Liver (tissue), 9 donors: ENCODE results near the gene PTER. TPM values are rescaled to one million over a fixed set of nuclear protein-coding genes. Genes with fewer than 3 reads are reported as not detected.

Source experiments
- DNase-seq: peaks from one replicate; pipeline ENCODE4 v3.0.0-alpha.2; 2017; ENCODE audit warnings: low spot score
- H3K27ac ChIP-seq, 2 donors: one replicate each; pipeline ENCODE4 v1.7.0; 2013; ENCODE audit warnings: inconsistent platforms in 2 of 2, low read length in 2 of 2, control low read depth in 1 of 2, low read depth in 1 of 2, mild to moderate bottlenecking in 1 of 2
- H3K27me3 ChIP-seq, 4 donors: one replicate each; pipeline versions ENCODE4 v1.6.1 to v1.7.0; 2013; ENCODE audit warnings: low read length in 3 of 4, inconsistent platforms in 1 of 4, mild to moderate bottlenecking in 1 of 4, moderate library complexity in 1 of 4; ENCODE audit not compliant: control insufficient read depth in 4 of 4, insufficient read depth in 4 of 4
- H3K36me3 ChIP-seq, 4 donors: one replicate each; pipeline versions ENCODE4 v1.6.1 to v1.7.0; 2013; ENCODE audit warnings: low read length in 3 of 4, mild to moderate bottlenecking in 3 of 4, low read depth in 1 of 4, moderate library complexity in 1 of 4; ENCODE audit not compliant: control insufficient read depth in 4 of 4, insufficient read depth in 3 of 4
- H3K4me1 ChIP-seq, 4 donors: one replicate each; pipeline versions ENCODE4 v1.6.1 to v1.7.0; 2013; ENCODE audit warnings: low read length in 3 of 4, mild to moderate bottlenecking in 3 of 4, moderate library complexity in 1 of 4; ENCODE audit not compliant: control insufficient read depth in 4 of 4, insufficient read depth in 4 of 4
- H3K4me3 ChIP-seq, 3 donors: one replicate each; pipeline versions ENCODE4 v1.6.1 to v1.7.0; 2013; ENCODE audit warnings: low read length in 3 of 3, control low read depth in 1 of 3, low read depth in 1 of 3, mild to moderate bottlenecking in 1 of 3
- H3K9ac ChIP-seq, 2 donors: one replicate each; pipeline ENCODE4 v1.7.0; 2013; ENCODE audit warnings: low read length in 2 of 2, mild to moderate bottlenecking in 2 of 2, moderate library complexity in 2 of 2, control low read depth in 1 of 2, low read depth in 1 of 2
- H3K9me3 ChIP-seq, 4 donors: one replicate each; pipeline versions ENCODE4 v1.6.1 to v1.7.0; 2013; ENCODE audit warnings: low read length in 3 of 4; ENCODE audit not compliant: control insufficient read depth in 4 of 4
- ATF3 ChIP-seq: IDR thresholded peaks from 2 replicates; pipeline ENCODE4 v1.6.1; 2016; ENCODE audit warnings: antibody characterized with exemption
- CTCF ChIP-seq: fragments of 150-350 bp; IDR thresholded peaks from 2 replicates; pipeline ENCODE4 v1.5.1; 2017; ENCODE audit warnings: improper control_type of control experiment, low read depth, low read length; ENCODE audit not compliant: missing input control
- FOXA2 ChIP-seq: IDR thresholded peaks from 2 replicates; pipeline ENCODE4 v1.6.1; 2016; ENCODE audit warnings: antibody characterized with exemption
- GABPA ChIP-seq, 2 donors: IDR thresholded peaks in 1 of 2; conservative IDR thresholded peaks in 1 of 2; 2 replicates each; pipeline ENCODE4 v1.6.1; 2016; ENCODE audit warnings: antibody characterized with exemption in 2 of 2, mild to moderate bottlenecking in 1 of 2, moderate library complexity in 1 of 2
- HNF4G ChIP-seq: IDR thresholded peaks from 2 replicates; pipeline ENCODE4 v1.6.1; 2016; ENCODE audit warnings: antibody characterized with exemption
- JUND ChIP-seq, 2 donors: IDR thresholded peaks; 2 replicates each; pipeline ENCODE4 v1.6.1; 2016; ENCODE audit warnings: antibody characterized with exemption in 2 of 2
- MAX ChIP-seq: IDR thresholded peaks from 2 replicates; pipeline ENCODE4 v1.6.1; 2016; ENCODE audit warnings: antibody characterized with exemption
- REST ChIP-seq: IDR thresholded peaks from 2 replicates; pipeline ENCODE4 v1.6.1; 2016; ENCODE audit warnings: antibody characterized with exemption, mild to moderate bottlenecking
- SP1 ChIP-seq: IDR thresholded peaks from 2 replicates; pipeline ENCODE4 v1.6.1; 2018; ENCODE audit warnings: antibody characterized with exemption, mild to moderate bottlenecking
- TAF1 ChIP-seq: conservative IDR thresholded peaks from 2 replicates; pipeline ENCODE4 v1.6.1; 2016; ENCODE audit warnings: antibody characterized with exemption, mild to moderate bottlenecking
- YY1 ChIP-seq: IDR thresholded peaks from 2 replicates; pipeline ENCODE4 v1.6.1; 2016; ENCODE audit warnings: antibody characterized with exemption, mild to moderate bottlenecking
- ZBTB33 ChIP-seq: IDR thresholded peaks from 2 replicates; pipeline ENCODE4 v1.6.1; 2016; ENCODE audit warnings: antibody characterized with exemption
- WGBS: extraction: QIAGEN DNeasy Blood & Tissue Kit; methylation state at CpG from one replicate; pipeline ENCODE4 v1.1.7; 2013; 5-methylcytosine and 5-hydroxymethylcytosine counted together
- polyA plus RNA-seq, 2 donors: library from polyadenylated mRNA; stranded (reverse) in 1 of 2; unstranded in 1 of 2; fragments of 200-250 nt in 1 of 2; fragments of >200 nt in 1 of 2; fragmentation: Nextera tagmentation in 1 of 2; extraction: Ambion mirVana in 1 of 2; gene quantifications; one replicate each; pipeline versions ENCODE4 v1.2.1 to v1.2.3, GENCODE V29; 2013 to 2015
- total RNA-seq, 2 donors: library from RNA; depleted of rRNA; stranded (reverse); fragments of >200 nt; gene quantifications; one replicate each; pipeline ENCODE4 v1.2.3, GENCODE V29; 2014
- donor health status: healthy.
- donor health status: healthy.
- donor health status: healthy.
- donor health status: healthy.
- donor health status: healthy.

PTER gene
- total and polyA plus RNA-seq, 4 donors: 4.4 to 15.7 (median 8.9) TPM

- Histone ChIP-seq H3K27ac (no peak overlapping the region), H3K36me3 (no peaks in the 10 kb centered on the region), H3K4me3 (no peak overlapping the region), H3K9ac (no peak overlapping the region), H3K4me1 (peaks cover 0 to 6% (median 2%) of the 10 kb centered on the region in 4 donors), H3K9me3 (no peaks in the 10 kb centered on the region), H3K27me3 (no peaks in the 10 kb centered on the region)
- no peak for TF ChIP-seq ATF3
- no peak for TF ChIP-seq REST
- no peak for TF ChIP-seq HNF4G
- no peak for TF ChIP-seq CTCF
- TF ChIP-seq GABPA (IDR thresholded peaks at IDR 0.05 in 1 of 2, conservative IDR thresholded peaks at IDR 0.05 in 1 of 2): no peak
- no peak for TF ChIP-seq MAX
- TF ChIP-seq ZBTB33: no peak
- no peak for TF ChIP-seq TAF1
- TF ChIP-seq SP1: no peak
- TF ChIP-seq FOXA2: no peak
- TF ChIP-seq YY1: no peak
- DNase-seq: no peak
- WGBS: 90% methylated on average over 6 of the region's 6 CpGs
These were observed 21.6 kb downstream of the PTER start for GRCh38 chr10:16458166-16458955.

- Histone ChIP-seq H3K9me3 (no peaks in the 10 kb centered on the region), H3K9ac (no peak overlapping the region), H3K27ac (no peak overlapping the region), H3K27me3 (no peaks in the 10 kb centered on the region), H3K4me1 (peaks cover 0 to 4% (median 2%) of the 10 kb centered on the region in 4 donors), H3K36me3 (peaks cover 0 to 2% (median 0%) of the 10 kb centered on the region in 4 donors), H3K4me3 (no peak overlapping the region)
- TF ChIP-seq ZBTB33 (no peak), CTCF (no peak), YY1 (no peak), SP1 (no peak), JUND (IDR thresholded peaks at IDR 0.05) (no peak)
- 93% methylated on average over 7 of the region's 7 CpGs for WGBS
- DNase-seq: no peak
These were observed 22.7 kb downstream of the PTER start for GRCh38 chr10:16459423-16459939.
